HFFc6 (cell line): ENCODE data around the gene EPC2. TPM values are rescaled to one million over a fixed set of nuclear protein-coding genes. Genes with fewer than 3 reads are reported as not detected.
"Not testable (repeated sequence)": the region's sequence is repeated elsewhere in the genome, so short reads cannot be mapped to it uniquely, and the experiment has no call there.

Experiments used
- DNase-seq: peaks from one replicate; pipeline ENCODE4 v3.0.0-alpha.2; 2018
- H3K27ac Mint-ChIP-seq: 2 replicates; pipeline ENCODE4 v1.8.0; 2020; ENCODE audit warnings: mild to moderate bottlenecking, mixed read lengths
- H3K27me3 Mint-ChIP-seq: 2 replicates; pipeline ENCODE4 v1.8.0; 2021; ENCODE audit warnings: mild to moderate bottlenecking, moderate library complexity, mixed read lengths; ENCODE audit not compliant: insufficient read depth
- H3K36me3 Mint-ChIP-seq: 2 replicates; pipeline ENCODE4 v1.8.0; 2021; ENCODE audit warnings: low read depth, mixed read lengths
- H3K4me1 Mint-ChIP-seq: 2 replicates; pipeline ENCODE4 v1.8.0; 2020; ENCODE audit warnings: low read depth, mixed read lengths
- H3K4me3 Mint-ChIP-seq: 2 replicates; pipeline ENCODE4 v1.8.0; 2020; ENCODE audit warnings: mild to moderate bottlenecking, moderate library complexity, mixed read lengths
- H3K9me3 Mint-ChIP-seq: 2 replicates; pipeline ENCODE4 v1.8.0; 2020; ENCODE audit warnings: mild to moderate bottlenecking, mixed read lengths
- total RNA-seq, 6 experiments: library from RNA; stranded (reverse); fragmentation: NEBNext Ultra II Directional; extraction: Animal tissue kit (Norgen Biotek cat#: 25700); gene quantifications; 2 replicates in 1 of 6; 3 replicates in 5 of 6; pipeline ENCODE4 v1.2.3, GENCODE V29; 2021
- TF ChIP-seq, protein P1 (sequence below): fragments of 200-600 bp; sonication (generic); IDR thresholded peaks from 2 replicates; pipeline ENCODE4 v1.5.0; 2021; ENCODE audit warnings: antibody characterized with exemption, mild to moderate bottlenecking

The EPC2 gene
- total RNA-seq, 6 experiments from 2014 or later, result 16.6 to 21.3 (median 19.2) TPM

GRCh38 chr2:148654435-148654834 lies 9.9 kb downstream of the EPC2 start:
- TF ChIP-seq, protein P1, sequence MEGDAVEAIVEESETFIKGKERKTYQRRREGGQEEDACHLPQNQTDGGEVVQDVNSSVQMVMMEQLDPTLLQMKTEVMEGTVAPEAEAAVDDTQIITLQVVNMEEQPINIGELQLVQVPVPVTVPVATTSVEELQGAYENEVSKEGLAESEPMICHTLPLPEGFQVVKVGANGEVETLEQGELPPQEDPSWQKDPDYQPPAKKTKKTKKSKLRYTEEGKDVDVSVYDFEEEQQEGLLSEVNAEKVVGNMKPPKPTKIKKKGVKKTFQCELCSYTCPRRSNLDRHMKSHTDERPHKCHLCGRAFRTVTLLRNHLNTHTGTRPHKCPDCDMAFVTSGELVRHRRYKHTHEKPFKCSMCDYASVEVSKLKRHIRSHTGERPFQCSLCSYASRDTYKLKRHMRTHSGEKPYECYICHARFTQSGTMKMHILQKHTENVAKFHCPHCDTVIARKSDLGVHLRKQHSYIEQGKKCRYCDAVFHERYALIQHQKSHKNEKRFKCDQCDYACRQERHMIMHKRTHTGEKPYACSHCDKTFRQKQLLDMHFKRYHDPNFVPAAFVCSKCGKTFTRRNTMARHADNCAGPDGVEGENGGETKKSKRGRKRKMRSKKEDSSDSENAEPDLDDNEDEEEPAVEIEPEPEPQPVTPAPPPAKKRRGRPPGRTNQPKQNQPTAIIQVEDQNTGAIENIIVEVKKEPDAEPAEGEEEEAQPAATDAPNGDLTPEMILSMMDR, result no peak
- Mint-ChIP-seq H3K36me3 (no peaks in the 10 kb centered on the region), H3K27me3 (no peaks in the 10 kb centered on the region), H3K4me3 (no peak overlapping the region), H3K4me1 (peaks cover 78% of the 10 kb centered on the region), H3K27ac (no peak overlapping the region), H3K9me3 (no peaks in the 10 kb centered on the region)
- DNase-seq, result no peak

DNA sequence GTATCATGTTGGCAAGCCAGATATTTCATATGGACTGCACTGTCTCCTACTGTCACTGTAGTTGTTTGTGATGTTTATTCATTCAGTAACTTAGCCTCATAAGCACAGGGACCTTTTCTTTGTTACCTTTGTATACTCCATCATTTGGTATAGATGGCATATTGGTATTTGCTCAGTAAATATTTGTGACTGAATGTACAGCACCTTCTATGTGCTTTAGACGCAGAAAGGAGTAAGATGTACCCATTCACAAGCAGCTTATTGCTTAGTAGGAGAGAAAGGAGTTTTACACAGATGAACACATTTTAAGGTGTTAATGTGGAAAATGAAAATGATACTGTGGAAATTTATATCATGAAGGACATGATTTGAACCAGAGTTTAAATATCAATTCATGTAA lies 12.0 kb downstream of the EPC2 start:
- Mint-ChIP-seq H3K27ac (no peak overlapping the region), H3K9me3 (no peaks in the 10 kb centered on the region), H3K4me1 (peaks cover 81% of the 10 kb centered on the region), H3K36me3 (no peaks in the 10 kb centered on the region), H3K27me3 (no peaks in the 10 kb centered on the region), H3K4me3 (no peak overlapping the region)
- TF ChIP-seq, protein P1, result no peak
- DNase-seq, result no peak

GRCh38 chr2:148658807-148659722 lies 14.5 kb downstream of the EPC2 start:
- no peaks in the 10 kb centered on the region for H3K27me3 Mint-ChIP-seq

DNA sequence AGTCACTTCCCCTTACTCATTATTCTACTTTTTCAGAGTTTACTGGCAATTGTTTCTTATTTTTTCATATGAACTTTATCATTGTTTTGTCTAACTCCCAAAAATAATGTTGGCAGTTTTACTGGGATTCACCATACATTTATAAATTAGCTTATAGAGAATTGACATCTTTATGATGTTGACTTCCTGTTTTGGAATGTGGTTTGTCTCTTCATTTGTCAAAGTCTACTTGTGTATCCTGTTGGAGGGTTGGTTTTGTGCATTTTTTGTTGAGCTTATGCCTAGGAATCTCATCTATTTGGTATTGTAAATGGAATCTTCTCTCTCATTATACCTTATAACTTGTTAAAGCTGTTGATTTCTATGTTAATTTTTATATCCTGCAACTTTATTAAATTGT lies 16.4 kb downstream of the EPC2 start:
- Mint-ChIP-seq H3K4me3 (no peak overlapping the region), H3K27me3 (no peaks in the 10 kb centered on the region), H3K9me3 (no peaks in the 10 kb centered on the region), H3K4me1 (peaks cover 61% of the 10 kb centered on the region), H3K36me3 (no peaks in the 10 kb centered on the region; the same call in 1 of the 2 replicates), H3K27ac (peak overlapping the region; percentile 30; the same call in 1 of the 2 replicates)
- TF ChIP-seq, protein P1, result no peak
- peak; percentile 47 for DNase-seq

More at GRCh38 chr2:148658807-148659722, 14.5 kb downstream of the EPC2 start:
- H3K36me3 Mint-ChIP-seq, result no peaks in the 10 kb centered on the region; the same call in 1 of the 2 replicates
- H3K4me1 Mint-ChIP-seq, result peaks cover 64% of the 10 kb centered on the region
- H3K9me3 Mint-ChIP-seq, result no peaks in the 10 kb centered on the region
- H3K27ac Mint-ChIP-seq, result peak overlapping the region; percentile 83
- TF ChIP-seq, protein P1, result no peak
- DNase-seq, result peak; percentile 61
- peak overlapping the region; percentile 21; the same call in 1 of the 2 replicates for H3K4me3 Mint-ChIP-seq

GRCh38 chr2:148662332-148662731 lies 17.8 kb downstream of the EPC2 start:
- peaks cover 57% of the 10 kb centered on the region for H3K4me1 Mint-ChIP-seq
- H3K9me3 Mint-ChIP-seq, H3K4me3 Mint-ChIP-seq, H3K27ac Mint-ChIP-seq, H3K36me3 Mint-ChIP-seq, DNase-seq, H3K27me3 Mint-ChIP-seq: not testable (repeated sequence)

DNA sequence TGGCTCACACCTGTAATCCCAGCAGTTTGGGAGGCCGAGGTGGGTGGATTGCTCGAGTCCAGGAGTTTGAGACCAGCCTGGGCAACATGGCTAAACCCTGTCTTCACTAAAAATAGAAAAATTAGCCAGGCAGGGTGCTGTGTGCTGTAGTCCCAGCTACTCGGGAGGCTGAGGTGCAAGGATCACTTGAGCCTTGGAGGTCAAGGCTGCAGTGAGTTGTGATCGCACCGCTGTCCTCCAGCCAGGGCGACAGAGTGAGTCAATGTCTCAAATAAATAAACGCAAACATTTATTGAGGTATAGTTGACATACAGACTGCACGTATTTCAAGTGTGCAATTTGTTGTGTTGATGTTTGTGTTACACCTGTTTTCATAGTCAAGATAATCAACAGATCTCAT lies 19.7 kb downstream of the EPC2 start:
- Mint-ChIP-seq H3K27me3 (no peaks in the 10 kb centered on the region), H3K4me3 (no peak overlapping the region), H3K27ac (no peak overlapping the region), H3K4me1 (peaks cover 46% of the 10 kb centered on the region), H3K9me3 (no peaks in the 10 kb centered on the region), H3K36me3 (no peaks in the 10 kb centered on the region; the same call in 1 of the 2 replicates)
- TF ChIP-seq, protein P1, result no peak
- DNase-seq, result no peak
